Measurements from ENCODE around the gene PDZRN3. TPM values are rescaled to one million over a fixed set of nuclear protein-coding genes. Genes with fewer than 3 reads are reported as not detected.

The PDZRN3 gene
- total RNA-seq, 1 experiment from 2014 or later: not detected

DNA sequence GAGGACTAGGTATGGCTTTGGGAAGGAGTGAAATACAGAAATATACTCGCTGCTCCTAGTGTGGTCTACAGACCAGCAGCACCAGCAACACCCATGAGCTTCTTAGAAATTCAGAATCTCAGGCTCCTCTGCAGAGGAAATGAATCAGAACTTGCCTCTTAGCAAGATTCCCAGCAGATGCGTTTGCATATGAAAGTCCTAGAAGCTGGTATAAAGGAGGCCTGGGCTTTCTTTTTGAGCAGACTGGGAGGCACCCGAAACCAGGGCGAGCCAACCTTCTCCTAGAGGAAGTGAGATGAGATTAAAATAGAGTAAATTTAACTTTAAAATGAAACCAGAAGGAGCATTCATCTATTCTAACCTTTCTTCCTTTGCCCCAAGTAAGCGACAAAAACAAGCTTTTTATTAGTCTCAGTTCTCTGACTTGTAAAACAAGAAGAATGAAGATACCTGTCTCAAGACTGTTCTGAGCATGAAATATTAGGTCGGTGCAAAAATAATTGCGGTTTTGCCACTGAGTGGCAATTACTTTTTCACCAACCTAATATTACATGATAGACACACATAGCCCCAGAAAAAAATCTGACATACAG lies 140.0 kb downstream of the PDZRN3 start:
- ChIA-PET CTCF (no interaction called here), POLR2A (no interaction called here)
- TF ChIP-seq, protein P1, sequence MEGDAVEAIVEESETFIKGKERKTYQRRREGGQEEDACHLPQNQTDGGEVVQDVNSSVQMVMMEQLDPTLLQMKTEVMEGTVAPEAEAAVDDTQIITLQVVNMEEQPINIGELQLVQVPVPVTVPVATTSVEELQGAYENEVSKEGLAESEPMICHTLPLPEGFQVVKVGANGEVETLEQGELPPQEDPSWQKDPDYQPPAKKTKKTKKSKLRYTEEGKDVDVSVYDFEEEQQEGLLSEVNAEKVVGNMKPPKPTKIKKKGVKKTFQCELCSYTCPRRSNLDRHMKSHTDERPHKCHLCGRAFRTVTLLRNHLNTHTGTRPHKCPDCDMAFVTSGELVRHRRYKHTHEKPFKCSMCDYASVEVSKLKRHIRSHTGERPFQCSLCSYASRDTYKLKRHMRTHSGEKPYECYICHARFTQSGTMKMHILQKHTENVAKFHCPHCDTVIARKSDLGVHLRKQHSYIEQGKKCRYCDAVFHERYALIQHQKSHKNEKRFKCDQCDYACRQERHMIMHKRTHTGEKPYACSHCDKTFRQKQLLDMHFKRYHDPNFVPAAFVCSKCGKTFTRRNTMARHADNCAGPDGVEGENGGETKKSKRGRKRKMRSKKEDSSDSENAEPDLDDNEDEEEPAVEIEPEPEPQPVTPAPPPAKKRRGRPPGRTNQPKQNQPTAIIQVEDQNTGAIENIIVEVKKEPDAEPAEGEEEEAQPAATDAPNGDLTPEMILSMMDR (IDR thresholded peaks at IDR 0.05): no peak
- TF ChIP-seq, protein P2, sequence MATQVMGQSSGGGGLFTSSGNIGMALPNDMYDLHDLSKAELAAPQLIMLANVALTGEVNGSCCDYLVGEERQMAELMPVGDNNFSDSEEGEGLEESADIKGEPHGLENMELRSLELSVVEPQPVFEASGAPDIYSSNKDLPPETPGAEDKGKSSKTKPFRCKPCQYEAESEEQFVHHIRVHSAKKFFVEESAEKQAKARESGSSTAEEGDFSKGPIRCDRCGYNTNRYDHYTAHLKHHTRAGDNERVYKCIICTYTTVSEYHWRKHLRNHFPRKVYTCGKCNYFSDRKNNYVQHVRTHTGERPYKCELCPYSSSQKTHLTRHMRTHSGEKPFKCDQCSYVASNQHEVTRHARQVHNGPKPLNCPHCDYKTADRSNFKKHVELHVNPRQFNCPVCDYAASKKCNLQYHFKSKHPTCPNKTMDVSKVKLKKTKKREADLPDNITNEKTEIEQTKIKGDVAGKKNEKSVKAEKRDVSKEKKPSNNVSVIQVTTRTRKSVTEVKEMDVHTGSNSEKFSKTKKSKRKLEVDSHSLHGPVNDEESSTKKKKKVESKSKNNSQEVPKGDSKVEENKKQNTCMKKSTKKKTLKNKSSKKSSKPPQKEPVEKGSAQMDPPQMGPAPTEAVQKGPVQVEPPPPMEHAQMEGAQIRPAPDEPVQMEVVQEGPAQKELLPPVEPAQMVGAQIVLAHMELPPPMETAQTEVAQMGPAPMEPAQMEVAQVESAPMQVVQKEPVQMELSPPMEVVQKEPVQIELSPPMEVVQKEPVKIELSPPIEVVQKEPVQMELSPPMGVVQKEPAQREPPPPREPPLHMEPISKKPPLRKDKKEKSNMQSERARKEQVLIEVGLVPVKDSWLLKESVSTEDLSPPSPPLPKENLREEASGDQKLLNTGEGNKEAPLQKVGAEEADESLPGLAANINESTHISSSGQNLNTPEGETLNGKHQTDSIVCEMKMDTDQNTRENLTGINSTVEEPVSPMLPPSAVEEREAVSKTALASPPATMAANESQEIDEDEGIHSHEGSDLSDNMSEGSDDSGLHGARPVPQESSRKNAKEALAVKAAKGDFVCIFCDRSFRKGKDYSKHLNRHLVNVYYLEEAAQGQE (IDR thresholded peaks at IDR 0.05; ENCODE audit: insufficient read depth in 1 of 2, low read depth in 2 of 2, low read length in 1 of 2): no peak
- TF ChIP-seq SIN3A (IDR thresholded peaks at IDR 0.05; ENCODE audit: borderline replicate concordance, insufficient read depth, low read depth, low read length) (no peak), POLR2AphosphoS5 (IDR thresholded peaks at IDR 0.05; ENCODE audit: low read depth, low read length) (no peak), TCF7L2 (IDR thresholded peaks at IDR 0.05; ENCODE audit: low read depth, low read length) (no peak)
- Histone ChIP-seq H3K9me3 (ENCODE audit: control insufficient read depth, insufficient read depth, low read depth, low read length) (no peaks in the 10 kb centered on the region), H3K36me3 (ENCODE audit: control insufficient read depth, insufficient read depth, low read length) (no peaks in the 10 kb centered on the region), H3K4me1 (ENCODE audit: control insufficient read depth, insufficient read depth, low read length) (no peaks in the 10 kb centered on the region), H3K4me3 (ENCODE audit: low read depth in 2 of 2, low read length in 2 of 2) (no peak overlapping the region), H3K27me3 (ENCODE audit: control insufficient read depth, insufficient read depth, low read length) (no peaks in the 10 kb centered on the region), H3K27ac (ENCODE audit: low read length) (no peak overlapping the region)
- no TSS peak for BruUV-seq (replicated peaks)
- in situ Hi-C loops (cut with HindIII; ENCODE audit: low pct_unique_long_range_greater_than_20kb, low sequenced_read_pairs): no loop called here
- intact Hi-C loops (cut with micrococcal nuclease; ENCODE audit: unreplicated experiment): no loop called here
- no peak for ATAC-seq
- no peak for DNase-seq (ENCODE audit: low read depth, low spot score)

DNA sequence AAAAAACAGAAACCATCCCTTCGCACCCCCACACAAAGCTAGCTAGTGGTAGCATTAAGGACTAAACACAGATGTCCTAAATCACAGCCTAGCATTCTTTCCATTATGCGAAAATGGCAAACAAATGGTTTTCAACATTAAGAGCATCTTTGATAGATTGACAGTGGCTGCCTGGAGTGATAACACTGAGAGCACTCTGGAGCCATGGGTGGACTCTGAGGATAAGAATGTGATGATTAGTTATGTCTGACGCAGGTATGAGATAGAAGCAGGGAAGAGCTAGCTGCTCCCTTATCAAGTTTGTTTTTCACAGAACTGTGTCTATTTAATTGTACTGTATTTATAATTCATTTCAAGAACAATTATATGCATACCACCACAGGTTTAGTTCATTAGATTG lies 142.9 kb downstream of the PDZRN3 start:
- H3K4me1 ChIP-seq (ENCODE audit: control insufficient read depth, insufficient read depth, low read length): no peaks in the 10 kb centered on the region
- no peak for ATAC-seq
- H3K27me3 ChIP-seq (ENCODE audit: control insufficient read depth, insufficient read depth, low read length): no peaks in the 10 kb centered on the region
- POLR2A ChIA-PET: no interaction called here
- no TSS peak for BruUV-seq (replicated peaks)
- no peaks in the 10 kb centered on the region for H3K9me3 ChIP-seq (ENCODE audit: control insufficient read depth, insufficient read depth, low read depth, low read length)
- intact Hi-C loops (cut with micrococcal nuclease; ENCODE audit: unreplicated experiment): no loop called here
- no peaks in the 10 kb centered on the region for H3K36me3 ChIP-seq (ENCODE audit: control insufficient read depth, insufficient read depth, low read length)
- no peak overlapping the region for H3K4me3 ChIP-seq (ENCODE audit: low read depth in 2 of 2, low read length in 2 of 2)
- CTCF ChIA-PET: no interaction called here
- no peak overlapping the region for H3K27ac ChIP-seq (ENCODE audit: low read length)
- in situ Hi-C loops (cut with HindIII; ENCODE audit: low pct_unique_long_range_greater_than_20kb, low sequenced_read_pairs): no loop called here
- TF ChIP-seq SIN3A (IDR thresholded peaks at IDR 0.05; ENCODE audit: borderline replicate concordance, insufficient read depth, low read depth, low read length): no peak
- no peak for TF ChIP-seq TCF7L2 (IDR thresholded peaks at IDR 0.05; ENCODE audit: low read depth, low read length)
- TF ChIP-seq POLR2AphosphoS5 (IDR thresholded peaks at IDR 0.05; ENCODE audit: low read depth, low read length): no peak
- TF ChIP-seq, protein P2 (IDR thresholded peaks at IDR 0.05; ENCODE audit: insufficient read depth in 1 of 2, low read depth in 2 of 2, low read length in 1 of 2): no peak
- TF ChIP-seq, protein P1 (IDR thresholded peaks at IDR 0.05): no peak
- DNase-seq (ENCODE audit: low read depth, low spot score): no peak
